ENCODE results near the gene UBE2E2. TPM values are rescaled to one million over a fixed set of nuclear protein-coding genes. Genes with fewer than 3 reads are reported as not detected.

Gene UBE2E2
- total RNA-seq, 3 donors from 2014 or later (not counting 1 experiment from before 2014, with no cell fraction given): 4.8 to 6.1 (median 5.3) TPM

DNA sequence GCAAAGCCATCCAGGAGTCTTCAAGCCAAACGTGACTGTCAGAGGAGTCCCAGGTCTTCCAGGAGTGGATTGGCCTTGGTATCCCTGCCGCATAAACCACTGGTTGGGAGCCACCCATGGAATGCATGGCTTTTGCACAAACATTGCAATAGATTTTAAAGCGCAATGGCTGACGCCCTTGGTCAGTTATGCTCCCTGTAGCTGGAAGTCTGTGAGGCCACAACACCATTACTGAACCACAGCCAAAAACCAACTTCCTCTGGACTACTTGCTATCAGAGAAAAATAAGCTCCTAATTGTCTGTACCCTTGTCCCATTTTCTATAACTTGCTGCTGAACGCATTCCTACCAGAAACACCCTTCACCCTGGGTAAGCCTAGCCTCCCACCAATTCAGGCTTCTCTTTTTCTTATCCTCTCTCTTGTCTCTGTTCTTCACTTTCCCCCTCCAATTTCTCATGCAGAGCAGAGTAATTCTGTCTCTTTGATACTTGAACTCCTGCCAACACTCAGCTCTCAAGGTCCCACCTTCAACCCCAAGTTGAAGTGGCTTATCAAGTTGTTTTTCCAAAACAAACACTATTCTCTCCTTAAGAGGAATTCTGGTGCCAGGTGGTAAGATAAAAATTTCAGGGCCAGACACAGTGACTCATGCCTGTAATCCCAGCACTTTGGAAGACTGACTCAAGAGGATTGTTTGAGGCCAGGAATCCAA lies 426.2 kb downstream of the UBE2E2 start:
- Histone ChIP-seq H3K27me3 (ENCODE audit: control insufficient read depth, insufficient read depth, low read length) (no peaks in the 10 kb centered on the region), H3K4me3 (ENCODE audit: low read length) (no peak overlapping the region), H3K9me3 (ENCODE audit: control insufficient read depth, insufficient read depth, low read length) (no peaks in the 10 kb centered on the region), H3K4me1 (ENCODE audit: control insufficient read depth, insufficient read depth, low read length) (peaks cover 4% of the 10 kb centered on the region), H3K36me3 (ENCODE audit: control insufficient read depth, insufficient read depth, low read length) (no peaks in the 10 kb centered on the region), H3K27ac (ENCODE audit: low read length) (no peak overlapping the region)
- 73% methylated on average over 5 of the region's 5 CpGs for WGBS (ENCODE audit: insufficient coverage)
- Mint-ChIP-seq H3K27me3 (ENCODE audit: low read depth in 2 of 2) (no peaks in the 10 kb centered on the region), H3K4me3 (no peak overlapping the region), H3K4me1 (peaks cover 0 to 5% of the 10 kb centered on the region in 2 donors), H3K27ac (no peak overlapping the region), H3K9me3 (peaks cover 0 to 2% of the 10 kb centered on the region in 2 donors), H3K36me3 (no peaks in the 10 kb centered on the region)
- ATAC-seq (no peak), DNase-seq (no peak)
- intact Hi-C loops (cut with micrococcal nuclease): no loop called here
- TF ChIP-seq, protein P1, sequence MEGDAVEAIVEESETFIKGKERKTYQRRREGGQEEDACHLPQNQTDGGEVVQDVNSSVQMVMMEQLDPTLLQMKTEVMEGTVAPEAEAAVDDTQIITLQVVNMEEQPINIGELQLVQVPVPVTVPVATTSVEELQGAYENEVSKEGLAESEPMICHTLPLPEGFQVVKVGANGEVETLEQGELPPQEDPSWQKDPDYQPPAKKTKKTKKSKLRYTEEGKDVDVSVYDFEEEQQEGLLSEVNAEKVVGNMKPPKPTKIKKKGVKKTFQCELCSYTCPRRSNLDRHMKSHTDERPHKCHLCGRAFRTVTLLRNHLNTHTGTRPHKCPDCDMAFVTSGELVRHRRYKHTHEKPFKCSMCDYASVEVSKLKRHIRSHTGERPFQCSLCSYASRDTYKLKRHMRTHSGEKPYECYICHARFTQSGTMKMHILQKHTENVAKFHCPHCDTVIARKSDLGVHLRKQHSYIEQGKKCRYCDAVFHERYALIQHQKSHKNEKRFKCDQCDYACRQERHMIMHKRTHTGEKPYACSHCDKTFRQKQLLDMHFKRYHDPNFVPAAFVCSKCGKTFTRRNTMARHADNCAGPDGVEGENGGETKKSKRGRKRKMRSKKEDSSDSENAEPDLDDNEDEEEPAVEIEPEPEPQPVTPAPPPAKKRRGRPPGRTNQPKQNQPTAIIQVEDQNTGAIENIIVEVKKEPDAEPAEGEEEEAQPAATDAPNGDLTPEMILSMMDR (IDR thresholded peaks at IDR 0.05): no peak

DNA sequence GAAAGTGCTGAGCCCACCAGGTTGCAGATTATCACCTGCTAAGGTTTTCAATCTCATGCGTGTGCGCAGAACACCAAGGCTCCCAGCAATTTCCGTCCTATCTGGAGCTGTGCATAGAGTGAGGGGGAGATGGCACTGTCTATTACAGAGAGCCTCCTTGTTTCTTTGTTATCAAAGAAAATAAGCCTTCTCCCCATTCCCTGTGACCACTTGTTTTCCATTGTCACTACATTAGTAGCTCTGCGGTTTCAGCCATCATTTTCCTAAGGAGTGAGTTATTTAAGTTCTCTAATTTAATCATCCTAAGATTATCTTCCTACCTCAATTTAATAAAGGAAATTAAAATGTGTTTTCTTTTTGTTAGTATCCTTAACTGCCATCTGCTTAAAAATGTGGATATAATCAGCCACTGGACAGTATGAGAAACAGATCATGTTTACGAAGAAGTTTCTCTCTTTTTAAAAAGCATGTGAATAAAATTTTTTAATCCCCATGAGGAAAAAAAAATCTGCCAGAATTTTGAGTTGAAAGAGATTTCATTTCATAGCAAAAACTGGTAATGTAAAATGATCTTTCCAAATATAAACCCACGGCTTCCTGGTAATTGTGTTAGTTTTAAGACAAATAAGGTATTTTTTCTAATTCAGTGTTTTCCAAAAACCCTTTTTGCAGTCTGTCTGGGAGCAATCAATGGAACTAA lies 430.3 kb downstream of the UBE2E2 start:
- no peak for DNase-seq

DNA sequence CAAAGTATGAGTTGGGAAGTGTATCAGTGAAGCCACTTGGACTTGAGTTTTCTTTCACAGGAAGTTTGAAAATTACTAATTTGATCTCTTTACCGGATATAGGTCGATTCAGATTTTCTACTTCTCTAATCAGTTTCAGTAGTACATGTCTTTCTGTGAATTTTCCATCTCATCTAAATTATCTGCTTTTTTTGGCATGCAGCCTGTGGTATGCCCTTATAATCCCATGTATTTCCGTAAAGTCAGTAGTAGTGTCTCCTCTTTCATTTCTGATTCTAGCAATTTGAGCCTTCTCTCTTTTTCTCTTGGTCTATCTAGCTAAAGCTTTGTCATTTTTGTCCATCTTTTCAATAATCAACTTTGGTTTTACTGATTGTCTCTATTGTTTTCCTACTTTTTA lies 434.2 kb downstream of the UBE2E2 start:
- 91% methylated on average over 3 of the region's 3 CpGs for WGBS (ENCODE audit: insufficient coverage)
- H3K9me3 Mint-ChIP-seq: no peaks in the 10 kb centered on the region
- intact Hi-C loops (cut with micrococcal nuclease): no loop called here
- H3K27ac Mint-ChIP-seq: no peak overlapping the region
- H3K27ac ChIP-seq (ENCODE audit: low read length): no peak overlapping the region
- no peak for ATAC-seq
- peaks cover 0 to 2% of the 10 kb centered on the region in 2 donors for H3K27me3 Mint-ChIP-seq (ENCODE audit: low read depth in 2 of 2)
- DNase-seq: no peak
- H3K4me1 ChIP-seq (ENCODE audit: control insufficient read depth, insufficient read depth, low read length): no peaks in the 10 kb centered on the region
- no peaks in the 10 kb centered on the region for H3K27me3 ChIP-seq (ENCODE audit: control insufficient read depth, insufficient read depth, low read length)
- H3K4me1 Mint-ChIP-seq: no peaks in the 10 kb centered on the region
- H3K9me3 ChIP-seq (ENCODE audit: control insufficient read depth, insufficient read depth, low read length): no peaks in the 10 kb centered on the region
- TF ChIP-seq, protein P1 (IDR thresholded peaks at IDR 0.05): no peak
- H3K4me3 ChIP-seq (ENCODE audit: low read length): no peak overlapping the region
- H3K4me3 Mint-ChIP-seq: no peak overlapping the region
- H3K36me3 ChIP-seq (ENCODE audit: control insufficient read depth, insufficient read depth, low read length): no peaks in the 10 kb centered on the region
- no peaks in the 10 kb centered on the region for H3K36me3 Mint-ChIP-seq

More for the DNA sequence above, 430.3 kb downstream of the UBE2E2 start:
- H3K36me3 ChIP-seq (ENCODE audit: control insufficient read depth, insufficient read depth, low read length): no peaks in the 10 kb centered on the region
- no peak overlapping the region for H3K4me3 ChIP-seq (ENCODE audit: low read length)
- H3K36me3 Mint-ChIP-seq: no peaks in the 10 kb centered on the region
- TF ChIP-seq, protein P1 (IDR thresholded peaks at IDR 0.05): no peak
- no peak for ATAC-seq
- peaks cover 0 to 5% of the 10 kb centered on the region in 2 donors for H3K4me1 Mint-ChIP-seq
- H3K4me1 ChIP-seq (ENCODE audit: control insufficient read depth, insufficient read depth, low read length): peaks cover 4% of the 10 kb centered on the region
- no peaks in the 10 kb centered on the region for H3K9me3 Mint-ChIP-seq
- no peak overlapping the region for H3K27ac Mint-ChIP-seq
- no peak overlapping the region for H3K4me3 Mint-ChIP-seq
- H3K27me3 ChIP-seq (ENCODE audit: control insufficient read depth, insufficient read depth, low read length): no peaks in the 10 kb centered on the region
- 100% methylated on average over 2 of the region's 6 CpGs for WGBS (ENCODE audit: insufficient coverage)
- peaks cover 0 to 2% of the 10 kb centered on the region in 2 donors for H3K27me3 Mint-ChIP-seq (ENCODE audit: low read depth in 2 of 2)
- no peak overlapping the region for H3K27ac ChIP-seq (ENCODE audit: low read length)
- intact Hi-C loops (cut with micrococcal nuclease): no loop called here
- H3K9me3 ChIP-seq (ENCODE audit: control insufficient read depth, insufficient read depth, low read length): no peaks in the 10 kb centered on the region

Measured in natural killer cell (primary cell).